Measurements from ENCODE around the gene ITIH5. TPM values are rescaled to one million over a fixed set of nuclear protein-coding genes. Genes with fewer than 3 reads are reported as not detected.

Gene ITIH5
- total and polyA plus RNA-seq, 2 of the 13 experiments (the other 11 are each of a cell fraction or from before 2014, with no cell fraction given): 4.7 to 8.9 TPM

GRCh38 chr10:7686351-7687171 is 19.8 kb upstream of the ITIH5 start (continued):
- TF ChIP-seq FOXC1 (CRISPR knock-in tag; IDR thresholded peaks at IDR 0.05; ENCODE audit: borderline replicate concordance) (no peak), ZNF800 (CRISPR knock-in tag; IDR thresholded peaks at IDR 0.05) (no peak), MLXIP (CRISPR knock-in tag; IDR thresholded peaks at IDR 0.05; ENCODE audit: borderline replicate concordance) (no peak), SOX6 (IDR thresholded peaks at IDR 0.05) (no peak), SOX6 (CRISPR knock-in tag; IDR thresholded peaks at IDR 0.05) (peak; percentile 100), ZNF180 (CRISPR knock-in tag; IDR thresholded peaks at IDR 0.05; ENCODE audit: borderline replicate concordance, low read depth) (no peak), CTCF (CRISPR knock-in tag; IDR thresholded peaks at IDR 0.05) (0 out of 2 replicates have a peak, but pooled peaks have one; percentile 10), SKI (IDR thresholded peaks at IDR 0.05; ENCODE audit: partially characterized antibody) (peak; percentile 94), HINFP (CRISPR knock-in tag; IDR thresholded peaks at IDR 0.05; ENCODE audit: low read depth) (0 out of 2 replicates have a peak, but pooled peaks have one; percentile 63), PATZ1 (CRISPR knock-in tag; IDR thresholded peaks at IDR 0.05) (no peak), RAD21 (CRISPR knock-in tag; IDR thresholded peaks at IDR 0.05) (no peak), ZNF33A (CRISPR knock-in tag; IDR thresholded peaks at IDR 0.05; ENCODE audit: borderline replicate concordance) (no peak), NFYC (CRISPR knock-in tag; IDR thresholded peaks at IDR 0.05) (peak; percentile 27; the same call in 1 of the 2 replicates), IKZF4 (CRISPR knock-in tag; IDR thresholded peaks at IDR 0.05; ENCODE audit: borderline replicate concordance, low read depth, not compliant biosample characterization) (no peak), NCOR1 (IDR thresholded peaks at IDR 0.05; ENCODE audit: borderline replicate concordance, low read length) (peak; percentile 99), RNF2 (conservative IDR thresholded peaks at IDR 0.05; ENCODE audit: low read depth) (no peak), SCMH1 (CRISPR knock-in tag; IDR thresholded peaks at IDR 0.05; ENCODE audit: borderline replicate concordance) (no peak), BRCA1 (CRISPR knock-in tag; IDR thresholded peaks at IDR 0.05) (no peak)
